Astrocyte of the cerebellum (primary cell): ENCODE results near the gene MTR.

Experiments
- DNase-seq: peaks from one replicate; pipeline ENCODE4 v3.0.0-alpha.2; 2011; ENCODE audit warnings: low read depth
- H3K4me3 ChIP-seq: 2 replicates; pipeline ENCODE4 v1.5.1; 2011; ENCODE audit warnings: mild to moderate bottlenecking, low read depth, low read length, moderate library complexity
- in situ Hi-C: cut with HindIII; loops from 2 replicates; pipeline ENCODE4 v1.10.0; 2017; ENCODE audit warnings: low sequenced_read_pairs
- TF ChIP-seq, protein P1 (sequence below): IDR thresholded peaks from 2 replicates; pipeline ENCODE4 v1.5.1; 2012; ENCODE audit warnings: low read length, low read depth, moderate library complexity, mild to moderate bottlenecking; ENCODE audit errors: missing control alignments

MTR gene

GRCh38 chr1:236947794-236948193 lies 152.7 kb downstream of the MTR start:
- no peak for DNase-seq
- in situ Hi-C loops = no loop called here
- TF ChIP-seq, protein P1, sequence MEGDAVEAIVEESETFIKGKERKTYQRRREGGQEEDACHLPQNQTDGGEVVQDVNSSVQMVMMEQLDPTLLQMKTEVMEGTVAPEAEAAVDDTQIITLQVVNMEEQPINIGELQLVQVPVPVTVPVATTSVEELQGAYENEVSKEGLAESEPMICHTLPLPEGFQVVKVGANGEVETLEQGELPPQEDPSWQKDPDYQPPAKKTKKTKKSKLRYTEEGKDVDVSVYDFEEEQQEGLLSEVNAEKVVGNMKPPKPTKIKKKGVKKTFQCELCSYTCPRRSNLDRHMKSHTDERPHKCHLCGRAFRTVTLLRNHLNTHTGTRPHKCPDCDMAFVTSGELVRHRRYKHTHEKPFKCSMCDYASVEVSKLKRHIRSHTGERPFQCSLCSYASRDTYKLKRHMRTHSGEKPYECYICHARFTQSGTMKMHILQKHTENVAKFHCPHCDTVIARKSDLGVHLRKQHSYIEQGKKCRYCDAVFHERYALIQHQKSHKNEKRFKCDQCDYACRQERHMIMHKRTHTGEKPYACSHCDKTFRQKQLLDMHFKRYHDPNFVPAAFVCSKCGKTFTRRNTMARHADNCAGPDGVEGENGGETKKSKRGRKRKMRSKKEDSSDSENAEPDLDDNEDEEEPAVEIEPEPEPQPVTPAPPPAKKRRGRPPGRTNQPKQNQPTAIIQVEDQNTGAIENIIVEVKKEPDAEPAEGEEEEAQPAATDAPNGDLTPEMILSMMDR = no peak
- H3K4me3 ChIP-seq = no peak overlapping the region

DNA sequence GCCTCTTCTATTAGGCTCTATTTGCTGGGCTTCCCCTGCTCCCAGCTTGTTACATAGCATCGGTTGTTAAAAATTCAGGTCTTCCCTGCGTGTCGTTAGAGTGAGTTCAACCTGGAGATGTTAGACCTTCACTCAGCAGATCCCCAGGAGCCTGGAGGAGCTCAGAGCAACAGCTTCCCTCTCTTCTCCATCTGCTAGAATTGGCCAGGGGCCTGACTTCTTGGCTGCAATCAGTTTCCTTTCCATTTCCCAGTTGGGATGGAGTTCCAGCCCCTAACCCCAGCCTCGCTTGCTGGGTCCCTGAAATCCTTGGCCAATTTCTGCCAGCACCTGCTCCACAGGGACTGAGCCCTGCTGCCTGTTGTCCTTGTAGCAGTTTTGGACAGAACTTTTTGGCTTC lies 153.3 kb downstream of the MTR start:
- no peak for DNase-seq
- H3K4me3 ChIP-seq = no peak overlapping the region
- in situ Hi-C loops = no loop called here
- TF ChIP-seq, protein P1 = no peak

DNA sequence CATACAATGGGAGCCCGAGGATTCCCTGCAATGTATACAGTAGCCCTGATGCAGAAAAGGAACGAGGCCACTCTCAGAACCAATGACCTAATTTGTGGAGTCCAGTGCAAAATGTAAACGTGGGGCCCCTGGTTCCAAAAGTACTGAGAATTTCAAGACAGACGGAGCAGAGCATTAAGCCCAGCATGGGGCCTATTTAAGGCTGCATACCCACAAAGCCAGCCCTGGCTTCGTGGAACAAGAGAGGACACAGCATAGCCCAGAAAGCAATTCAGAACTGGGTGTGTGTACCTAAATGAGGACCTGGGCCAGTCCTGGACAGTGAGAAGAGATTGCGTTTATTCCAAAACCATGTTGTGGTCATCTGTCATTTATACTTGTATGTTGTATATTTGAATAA lies 153.9 kb downstream of the MTR start:
- in situ Hi-C loops = no loop called here
- H3K4me3 ChIP-seq = no peak overlapping the region
- TF ChIP-seq, protein P1 = no peak
- DNase-seq = no peak

DNA sequence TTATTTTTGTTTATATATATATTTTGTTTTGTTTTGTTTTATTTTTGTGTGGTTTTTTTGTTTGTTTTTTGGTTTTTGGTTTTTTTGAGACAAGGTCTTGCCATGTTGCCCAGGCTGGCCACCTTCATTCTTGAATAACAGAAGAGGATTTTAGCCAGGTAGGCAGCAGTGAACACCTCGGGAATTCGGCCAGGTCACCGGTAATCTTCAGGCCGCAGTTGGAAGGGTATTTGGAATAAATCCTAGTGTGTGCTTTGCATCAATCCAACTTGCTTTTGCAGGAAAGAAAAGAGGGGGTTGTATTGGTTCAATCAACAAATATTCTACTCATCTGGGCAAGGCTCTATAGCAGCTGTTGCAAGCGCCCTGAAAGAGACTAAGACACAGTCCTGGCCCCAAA lies 155.3 kb downstream of the MTR start:
- in situ Hi-C loops = no loop called here
- H3K4me3 ChIP-seq = no peak overlapping the region
- TF ChIP-seq, protein P1 = no peak
- no peak for DNase-seq

GRCh38 chr1:236951672-236952071 lies 156.6 kb downstream of the MTR start:
- DNase-seq = no peak
- TF ChIP-seq, protein P1 = no peak
- in situ Hi-C loops = no loop called here
- no peak overlapping the region for H3K4me3 ChIP-seq

- no peak overlapping the region for H3K4me3 ChIP-seq
- in situ Hi-C loops = no loop called here
- TF ChIP-seq, protein P1 = no peak
- DNase-seq = no peak
Observed at GRCh38 chr1:236952246-236953003, 157.3 kb downstream of the MTR start.
